Transverse colon (tissue), 3 donors: ENCODE results near the gene PHPT1.

Source experiments
- EP300 ChIP-seq: sonication (generic); formaldehyde crosslinking; IDR thresholded peaks from one replicate; pipeline ENCODE4 v1.6.1; 2017; ENCODE audit warnings: antibody characterized with exemption, low read depth
- POLR2A ChIP-seq: fragments of 450-650 bp; IDR thresholded peaks from one replicate; pipeline ENCODE4 v1.6.1; 2016; ENCODE audit warnings: antibody characterized with exemption, mild to moderate bottlenecking, moderate library complexity
- TF ChIP-seq, protein P1 (sequence below), 5 experiments: fragments of 200-600 bp in 3 of 5; fragments of 450-650 bp in 2 of 5; sonication (generic) in 3 of 5; IDR thresholded peaks; 1 replicate in 2 of 5; 2 replicates in 3 of 5; pipeline ENCODE4 v1.5.1; 2016 to 2017; ENCODE audit warnings: antibody characterized with exemption in 5 of 5, inconsistent platforms in 3 of 5, mild to moderate bottlenecking in 2 of 5, moderate library complexity in 1 of 5

DNA sequence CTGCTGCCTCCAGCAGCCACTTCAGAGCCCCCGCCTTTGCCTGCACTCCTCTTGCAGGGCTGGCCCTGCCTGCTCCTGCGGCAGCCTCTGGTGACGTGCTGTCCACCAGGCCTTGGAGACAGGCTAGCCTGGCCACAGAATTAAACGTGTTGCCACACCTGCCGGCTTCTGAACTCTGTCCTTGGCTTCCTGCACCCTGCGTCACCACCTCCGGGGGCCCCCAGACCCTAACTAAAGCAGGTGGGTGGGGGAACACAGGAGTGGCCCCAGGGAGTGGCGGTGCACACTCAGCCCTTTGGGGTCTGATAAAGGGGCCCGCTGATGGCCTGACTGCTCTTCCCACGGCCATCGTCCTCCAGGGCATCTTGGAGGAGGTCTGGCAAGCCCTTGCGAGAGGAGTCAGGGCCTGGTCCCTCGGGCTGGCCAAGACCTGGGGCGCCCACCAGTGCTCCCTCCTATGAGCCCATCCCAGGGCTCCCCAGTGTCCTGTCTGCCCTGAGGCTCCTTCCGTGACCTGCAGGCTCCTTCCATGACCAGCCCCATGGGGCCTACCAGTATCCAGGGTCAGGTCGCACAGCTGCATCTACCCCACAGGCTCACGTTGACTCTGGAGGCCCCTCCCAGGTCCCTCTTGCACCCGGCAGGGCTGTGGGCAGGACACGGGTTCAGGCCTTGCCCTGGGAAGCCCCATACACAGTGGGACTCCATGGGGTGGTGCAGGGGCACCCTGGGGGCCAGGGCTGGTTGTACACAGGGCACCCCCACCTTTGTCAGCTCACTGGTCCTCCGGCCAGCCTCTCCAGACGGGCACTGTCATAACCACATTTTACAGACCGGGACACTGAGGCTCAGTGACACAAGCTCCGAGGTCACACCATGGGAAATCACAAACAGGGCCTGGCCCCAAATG, 1.9 kb downstream of the PHPT1 start:
- TF ChIP-seq, protein P1, sequence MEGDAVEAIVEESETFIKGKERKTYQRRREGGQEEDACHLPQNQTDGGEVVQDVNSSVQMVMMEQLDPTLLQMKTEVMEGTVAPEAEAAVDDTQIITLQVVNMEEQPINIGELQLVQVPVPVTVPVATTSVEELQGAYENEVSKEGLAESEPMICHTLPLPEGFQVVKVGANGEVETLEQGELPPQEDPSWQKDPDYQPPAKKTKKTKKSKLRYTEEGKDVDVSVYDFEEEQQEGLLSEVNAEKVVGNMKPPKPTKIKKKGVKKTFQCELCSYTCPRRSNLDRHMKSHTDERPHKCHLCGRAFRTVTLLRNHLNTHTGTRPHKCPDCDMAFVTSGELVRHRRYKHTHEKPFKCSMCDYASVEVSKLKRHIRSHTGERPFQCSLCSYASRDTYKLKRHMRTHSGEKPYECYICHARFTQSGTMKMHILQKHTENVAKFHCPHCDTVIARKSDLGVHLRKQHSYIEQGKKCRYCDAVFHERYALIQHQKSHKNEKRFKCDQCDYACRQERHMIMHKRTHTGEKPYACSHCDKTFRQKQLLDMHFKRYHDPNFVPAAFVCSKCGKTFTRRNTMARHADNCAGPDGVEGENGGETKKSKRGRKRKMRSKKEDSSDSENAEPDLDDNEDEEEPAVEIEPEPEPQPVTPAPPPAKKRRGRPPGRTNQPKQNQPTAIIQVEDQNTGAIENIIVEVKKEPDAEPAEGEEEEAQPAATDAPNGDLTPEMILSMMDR (IDR thresholded peaks at IDR 0.05) = no peak
- TF ChIP-seq POLR2A (no peak), EP300 (no peak)
